Fibroblast of villous mesenchyme (primary cell): ENCODE results near the gene ZNF615. TPM values are rescaled to one million over a fixed set of nuclear protein-coding genes. Genes with fewer than 3 reads are reported as not detected.
A peak's percentile ranks its signal among the peaks of the same experiment; 100 is the strongest.
"Not testable (repeated sequence)": the region's sequence is repeated elsewhere in the genome, so short reads cannot be mapped to it uniquely, and the experiment has no call there.

Experiments used
- DNase-seq: peaks from one replicate; pipeline ENCODE4 v3.0.0-alpha.2; 2010; ENCODE audit warnings: low read depth
- H3K4me3 ChIP-seq: 2 replicates; pipeline ENCODE4 v1.5.1; 2011; ENCODE audit warnings: low read depth, mild to moderate bottlenecking, low read length
- CTCF ChIP-seq: IDR thresholded peaks from 2 replicates; pipeline ENCODE4 v1.5.1; 2012; ENCODE audit warnings: low read depth, mild to moderate bottlenecking, low read length; ENCODE audit not compliant: insufficient read depth
- total RNA-seq: library from RNA; depleted of rRNA; stranded (reverse); fragments of >200 nt; gene quantifications from 2 replicates; pipeline ENCODE4 v1.2.3, GENCODE V29; 2012

ZNF615 gene
- total RNA-seq: 9.0 and 9.9 TPM in 2 replicates

GRCh38 chr19:52007806-52008557 lies at the start of gene ZNF615:
TSS of gene ZNF615 (minus strand) at chr19:52008211. CDS start at chr19:52003711, 4,500 bp downstream.
- TF ChIP-seq CTCF: no peak
- peak within 1 kb of the TSS; percentile 98 for H3K4me3 ChIP-seq
- peak; percentile 85 for DNase-seq

GRCh38 chr19:52056480-52056879 lies 48.5 kb upstream of the ZNF615 start:
- H3K4me3 ChIP-seq, DNase-seq: not testable (repeated sequence)

GRCh38 chr19:52051736-52052135 lies 43.7 kb upstream of the ZNF615 start:
- not testable (repeated sequence) for DNase-seq, H3K4me3 ChIP-seq

- peak; percentile 98 for DNase-seq
- no peak for TF ChIP-seq CTCF
- H3K4me3 ChIP-seq: peak within 1 kb of the TSS; percentile 76
These were observed 40.8 kb upstream of the ZNF615 start, which contains the start of gene ZNF432 for GRCh38 chr19:52048555-52049501. TSS of gene ZNF432 (minus strand) at chr19:52048838. CDS start at chr19:52046868, 1,970 bp downstream.

- no peak overlapping the region for H3K4me3 ChIP-seq
- no peak for DNase-seq
- TF ChIP-seq CTCF: no peak
These were observed 31.2 kb upstream of the ZNF615 start for GRCh38 chr19:52039169-52039568.

GRCh38 chr19:52034051-52034728 lies 26.2 kb upstream of the ZNF615 start:
- no peak overlapping the region for H3K4me3 ChIP-seq
- peak; percentile 19 for DNase-seq
- no peak for TF ChIP-seq CTCF

- no peak for TF ChIP-seq CTCF
- no peak for DNase-seq
- peak overlapping the region; percentile 86 for H3K4me3 ChIP-seq
These were observed 20.7 kb upstream of the ZNF615 start for GRCh38 chr19:52028780-52029123.
